ENCODE results near the gene GORASP1.
A peak's percentile ranks its signal among the peaks of the same experiment; 100 is the strongest.

GORASP1 gene

DNA sequence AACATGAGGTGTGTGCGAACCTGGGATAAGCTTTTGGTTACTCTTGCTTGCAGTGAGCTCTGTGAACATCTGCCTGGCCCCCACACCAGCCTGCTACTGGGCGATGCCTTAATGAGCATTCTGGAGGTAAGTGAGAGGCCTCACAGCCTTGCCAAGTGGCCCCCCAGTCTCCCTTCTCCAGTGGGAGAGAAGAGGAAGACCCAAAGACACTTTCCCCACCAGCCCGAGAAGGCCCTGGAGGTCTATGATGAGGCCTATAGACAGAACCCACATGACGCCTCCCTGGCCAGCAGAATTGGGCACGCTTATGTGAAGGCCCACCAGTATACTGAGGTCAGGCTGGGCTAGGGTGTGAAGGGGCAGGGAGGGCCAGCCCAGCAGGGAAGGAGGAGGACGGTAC, 22.6 kb upstream of the GORASP1 start:
- DNase-seq = no peak
- in situ Hi-C loops (cut with HindIII; ENCODE audit: low pct_ligation_motif_present, low pct_unique_long_range_greater_than_20kb, low sequenced_read_pairs) = no loop called here

DNA sequence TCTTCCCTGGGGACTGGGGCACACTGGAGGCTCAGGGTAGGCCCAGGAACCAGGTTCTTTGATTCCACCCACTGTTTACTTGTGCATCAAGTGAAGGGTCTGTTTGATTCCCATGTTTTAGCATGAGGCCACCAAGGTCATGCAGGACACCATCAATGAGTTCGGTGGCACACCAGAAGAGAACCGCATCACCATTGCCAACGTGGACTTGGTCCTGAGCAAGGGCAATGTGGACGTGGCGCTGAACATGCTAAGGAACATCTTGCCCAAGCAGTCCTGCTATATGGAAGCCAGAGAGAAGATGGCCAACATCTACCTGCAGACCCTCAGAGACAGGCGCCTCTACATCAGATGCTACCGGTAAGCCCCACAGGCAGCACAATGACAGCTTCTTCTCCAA, 21.5 kb upstream of the GORASP1 start:
- no peak for DNase-seq
- in situ Hi-C loops (cut with HindIII; ENCODE audit: low pct_ligation_motif_present, low pct_unique_long_range_greater_than_20kb, low sequenced_read_pairs) = no loop called here

DNA sequence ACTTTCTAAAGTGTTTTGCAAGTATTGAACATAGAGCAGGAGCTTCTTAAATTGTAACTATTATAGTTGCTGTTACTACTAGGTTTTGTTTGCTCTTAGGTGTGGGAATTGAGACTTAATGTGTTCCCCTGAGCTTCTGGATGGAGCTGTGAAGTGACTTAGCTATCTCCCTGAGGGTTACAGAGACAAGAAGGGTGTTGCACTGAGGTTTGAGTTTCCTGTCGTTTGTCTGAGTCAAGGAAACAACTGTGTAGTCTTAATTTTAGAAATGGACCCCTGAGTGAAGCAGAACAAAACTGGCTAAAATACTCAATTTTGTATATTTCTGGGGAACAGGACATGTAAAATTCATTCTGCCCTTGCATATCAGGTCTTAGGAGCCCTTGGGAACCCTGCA, 20.5 kb upstream of the GORASP1 start:
- in situ Hi-C loops (cut with HindIII; ENCODE audit: low pct_ligation_motif_present, low pct_unique_long_range_greater_than_20kb, low sequenced_read_pairs) = no loop called here
- no peak for DNase-seq

DNA sequence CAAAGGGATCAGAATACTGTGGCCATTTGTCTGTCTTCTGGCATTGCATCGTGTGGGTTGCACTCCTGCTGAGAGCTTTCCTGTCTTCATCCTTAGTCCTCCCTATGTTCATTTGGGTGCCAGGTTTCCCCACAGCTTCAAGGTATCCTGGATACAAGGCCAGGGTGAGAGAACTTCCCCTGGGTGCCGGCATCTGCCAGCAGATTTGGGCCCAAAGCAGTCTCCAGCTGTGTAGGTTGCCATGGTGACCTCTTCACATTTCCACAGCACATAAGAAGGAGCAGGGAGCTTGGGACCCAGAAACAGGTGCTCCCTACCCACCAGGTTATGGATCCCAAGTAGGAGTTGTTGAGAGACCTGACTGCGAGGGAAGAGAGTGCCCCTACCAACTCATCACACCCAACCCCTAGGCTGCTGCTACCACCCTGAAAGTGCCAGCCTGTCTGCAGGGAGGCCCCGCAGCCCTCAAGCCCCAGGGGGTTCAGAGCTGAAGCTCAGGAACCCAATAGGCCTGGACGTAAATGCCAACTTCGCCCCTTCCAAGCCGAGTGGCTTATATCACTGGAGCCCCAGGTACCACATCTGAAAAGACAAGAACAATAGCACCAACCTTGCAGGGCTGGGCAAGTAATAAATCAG, 20.0 kb upstream of the GORASP1 start:
- in situ Hi-C loops (cut with HindIII; ENCODE audit: low pct_ligation_motif_present, low pct_unique_long_range_greater_than_20kb, low sequenced_read_pairs) = no loop called here
- DNase-seq = no peak

DNA sequence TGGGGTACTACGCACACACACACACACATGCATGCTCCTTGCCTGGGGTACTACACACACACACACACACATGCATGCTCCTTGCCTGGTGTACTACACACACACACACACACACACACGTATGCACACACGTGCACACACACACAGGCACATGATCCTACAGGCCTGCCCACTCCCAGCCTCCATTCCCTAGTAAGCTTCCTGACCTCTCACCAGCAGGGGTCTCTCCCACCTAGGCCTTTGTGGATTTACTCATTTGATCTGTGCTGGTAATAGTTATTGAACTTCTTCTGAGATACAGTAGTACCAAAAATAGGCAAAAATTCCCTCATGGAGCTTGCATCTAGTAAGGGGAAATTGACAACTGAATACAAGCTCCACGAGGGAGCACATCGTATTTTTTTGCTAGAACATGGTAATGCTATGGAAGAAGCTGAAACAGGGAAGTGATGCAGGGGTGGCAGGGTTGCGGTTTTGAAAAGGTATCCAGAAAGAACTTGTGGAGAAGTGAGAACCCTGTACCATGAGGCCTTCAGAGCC, 19.2 kb upstream of the GORASP1 start:
- in situ Hi-C loops (cut with HindIII; ENCODE audit: low pct_ligation_motif_present, low pct_unique_long_range_greater_than_20kb, low sequenced_read_pairs) = no loop called here
- peak; percentile 60 for DNase-seq

DNA sequence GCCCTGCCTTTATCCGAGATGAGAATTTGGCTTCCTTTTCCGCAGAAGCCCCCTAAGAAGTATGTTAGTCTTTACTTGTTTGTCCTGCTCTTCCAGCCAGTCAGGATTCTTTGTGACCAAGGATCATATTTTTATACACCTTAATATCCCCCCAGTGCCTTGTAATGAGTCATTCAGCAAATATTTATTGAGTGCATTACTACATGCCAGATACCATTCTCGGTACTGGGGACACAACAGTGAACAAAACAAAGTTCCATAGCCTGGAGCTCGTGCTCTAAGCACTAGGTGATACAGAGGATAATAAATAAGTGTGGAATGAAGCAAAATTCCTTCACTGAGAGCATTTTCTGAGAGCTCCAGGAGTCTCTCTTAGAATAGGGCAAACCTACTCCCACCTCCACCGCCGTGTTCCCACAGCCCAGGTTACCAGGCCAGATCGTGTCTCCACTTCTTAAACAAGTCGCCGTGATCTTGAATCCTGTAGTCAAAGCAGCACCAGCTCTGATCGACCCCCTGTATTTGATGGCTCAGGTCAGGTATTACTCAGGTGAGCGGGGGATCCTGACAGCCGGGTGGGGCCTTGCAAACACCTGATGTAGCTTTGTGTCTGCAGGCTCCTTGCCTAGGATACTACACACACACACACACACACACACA, 18.5 kb upstream of the GORASP1 start:
- in situ Hi-C loops (cut with HindIII; ENCODE audit: low pct_ligation_motif_present, low pct_unique_long_range_greater_than_20kb, low sequenced_read_pairs) = no loop called here
- DNase-seq = peak; percentile 44

DNA sequence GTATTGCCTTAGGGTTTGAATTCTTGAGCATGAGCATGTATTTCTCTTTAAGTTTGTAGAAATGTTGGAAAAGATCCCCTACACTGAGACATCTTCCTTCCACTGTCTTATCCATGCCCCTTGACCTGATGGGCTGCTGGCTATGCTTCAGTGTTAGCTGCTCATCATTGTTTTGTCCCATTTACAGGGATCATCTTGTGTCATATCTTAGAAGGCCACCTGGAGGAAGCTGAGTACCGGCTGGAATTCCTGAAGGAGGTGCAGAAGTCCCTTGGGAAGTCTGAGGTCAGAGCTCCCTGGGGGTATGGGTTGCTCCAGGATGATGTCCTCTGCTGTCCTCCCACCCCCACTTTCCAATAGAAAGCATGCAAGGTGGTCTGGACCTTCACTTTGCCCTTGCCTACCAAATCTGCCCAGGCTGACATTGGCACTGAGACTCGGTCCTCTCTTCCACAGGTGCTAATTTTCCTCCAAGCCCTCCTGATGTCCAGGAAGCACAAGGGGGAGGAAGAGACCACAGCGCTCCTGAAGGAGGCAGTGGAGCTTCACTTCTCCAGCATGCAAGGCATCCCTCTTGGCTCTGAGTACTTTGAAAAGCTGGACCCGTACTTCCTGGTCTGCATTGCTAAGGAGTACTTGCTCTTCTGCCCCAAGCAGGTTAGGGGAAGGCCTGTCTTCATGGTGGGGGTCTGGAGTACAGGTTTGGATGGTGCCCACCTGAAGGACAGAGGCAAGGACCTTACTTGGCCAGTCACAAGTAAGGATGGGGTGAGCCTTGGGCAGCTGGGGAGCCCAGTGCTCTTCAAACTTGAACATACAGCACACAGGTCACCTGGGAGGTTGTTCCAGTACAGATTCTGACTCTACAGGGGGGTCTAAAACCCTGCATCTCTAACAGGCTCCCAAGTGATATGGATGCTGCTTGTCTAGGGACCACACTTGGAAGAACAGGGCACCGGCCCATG, 17.7 kb upstream of the GORASP1 start:
- peak; percentile 34 for DNase-seq
- in situ Hi-C loops (cut with HindIII; ENCODE audit: low pct_ligation_motif_present, low pct_unique_long_range_greater_than_20kb, low sequenced_read_pairs) = no loop called here

DNA sequence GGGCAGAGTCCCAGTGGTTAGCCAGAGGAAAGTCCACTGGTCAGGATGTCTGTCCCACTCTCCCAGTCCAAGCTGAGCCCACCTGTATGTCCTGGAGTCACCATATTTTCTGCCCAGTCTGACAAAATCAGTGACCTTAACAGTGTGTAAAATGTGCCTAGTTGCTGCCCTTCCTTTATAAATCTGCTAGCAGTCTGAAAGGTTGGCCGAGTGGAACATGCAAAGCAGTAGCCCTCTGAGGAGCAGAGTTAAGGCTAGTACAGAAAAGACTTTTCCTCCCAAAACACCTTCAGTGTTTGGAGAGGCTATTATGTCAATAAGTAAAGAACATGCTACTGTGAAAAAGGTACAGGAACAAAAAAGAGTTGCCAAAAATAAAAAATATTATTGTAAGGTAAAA, 15.4 kb upstream of the GORASP1 start:
- in situ Hi-C loops (cut with HindIII; ENCODE audit: low pct_ligation_motif_present, low pct_unique_long_range_greater_than_20kb, low sequenced_read_pairs) = no loop called here
- DNase-seq = no peak

DNA sequence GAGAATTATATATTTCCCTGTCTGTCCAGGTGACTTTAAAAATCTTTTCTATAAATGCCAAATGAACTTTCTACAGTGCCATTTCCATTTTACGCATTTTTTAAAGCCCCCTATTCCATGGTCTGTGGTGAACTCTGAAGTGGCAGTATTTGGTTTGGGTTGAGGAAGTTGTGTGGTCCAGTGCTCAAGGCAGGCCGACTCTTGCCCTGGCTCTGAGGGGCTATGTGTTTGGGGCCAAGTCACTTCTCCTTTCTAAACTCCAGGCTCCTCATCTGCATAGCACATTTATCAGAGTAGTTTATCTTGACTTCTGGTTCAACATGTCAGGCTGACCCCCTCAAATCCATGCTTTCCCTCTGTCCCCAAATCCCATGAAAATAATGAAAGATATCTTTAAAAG, 14.2 kb upstream of the GORASP1 start:
- no peak for DNase-seq
- in situ Hi-C loops (cut with HindIII; ENCODE audit: low pct_ligation_motif_present, low pct_unique_long_range_greater_than_20kb, low sequenced_read_pairs) = no loop called here

DNA sequence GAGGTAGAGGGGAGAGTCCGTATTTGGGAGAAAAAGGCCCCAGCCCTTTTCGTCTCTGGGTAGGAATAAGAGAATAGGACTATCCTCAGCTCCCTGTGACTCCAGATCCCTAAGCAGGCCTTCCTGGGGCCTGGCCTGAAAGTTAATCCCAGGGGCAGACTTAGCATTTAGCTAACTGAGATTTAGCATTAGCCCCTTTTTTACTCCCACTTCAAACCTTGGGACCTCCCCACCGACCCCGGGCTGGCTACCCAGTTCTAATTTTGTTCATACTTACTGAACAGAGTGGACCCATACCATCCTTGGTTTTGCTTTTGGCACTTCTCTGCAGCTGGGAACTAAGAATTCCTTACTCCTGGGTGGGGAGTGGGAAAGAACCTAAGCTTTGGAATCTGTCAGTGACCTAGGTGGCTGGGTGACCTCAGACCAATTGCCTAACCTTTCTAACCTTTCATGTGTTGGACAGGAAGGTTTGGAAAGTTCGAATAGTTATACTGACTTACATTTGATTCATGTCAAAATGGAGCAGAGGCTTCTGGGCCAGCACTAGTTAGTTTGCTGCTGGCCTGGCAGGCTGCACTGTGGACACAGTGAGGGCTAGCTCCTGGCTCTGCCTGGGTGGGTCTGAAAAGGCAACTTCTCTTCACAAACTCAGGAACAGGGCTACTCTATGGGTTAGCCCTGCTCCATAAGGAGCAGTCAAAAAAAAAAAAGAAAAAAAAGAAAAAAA, 11.7 kb upstream of the GORASP1 start:
- no peak for DNase-seq
- in situ Hi-C loops (cut with HindIII; ENCODE audit: low pct_ligation_motif_present, low pct_unique_long_range_greater_than_20kb, low sequenced_read_pairs) = no loop called here

DNA sequence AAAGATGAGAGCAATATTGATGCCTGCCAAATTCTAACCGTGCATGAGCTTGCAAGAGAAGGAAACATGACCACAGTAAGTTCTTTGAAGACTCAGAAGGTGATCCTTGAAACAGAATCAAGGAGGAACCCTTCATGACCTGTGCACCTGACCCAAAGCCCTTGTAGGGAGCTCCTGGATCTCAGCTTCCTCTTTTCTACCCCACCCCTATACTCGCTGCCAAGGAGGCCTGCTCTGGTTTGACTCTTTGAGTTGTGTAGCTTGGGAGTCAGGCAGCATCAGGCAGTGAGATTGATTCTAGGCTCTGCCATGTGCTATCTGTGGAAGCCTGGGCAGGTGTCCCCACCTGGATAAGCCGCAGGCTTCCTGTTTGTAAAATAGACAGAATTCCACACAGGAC, 10.7 kb upstream of the GORASP1 start:
- no peak for DNase-seq
- in situ Hi-C loops (cut with HindIII; ENCODE audit: low pct_ligation_motif_present, low pct_unique_long_range_greater_than_20kb, low sequenced_read_pairs) = no loop called here

DNA sequence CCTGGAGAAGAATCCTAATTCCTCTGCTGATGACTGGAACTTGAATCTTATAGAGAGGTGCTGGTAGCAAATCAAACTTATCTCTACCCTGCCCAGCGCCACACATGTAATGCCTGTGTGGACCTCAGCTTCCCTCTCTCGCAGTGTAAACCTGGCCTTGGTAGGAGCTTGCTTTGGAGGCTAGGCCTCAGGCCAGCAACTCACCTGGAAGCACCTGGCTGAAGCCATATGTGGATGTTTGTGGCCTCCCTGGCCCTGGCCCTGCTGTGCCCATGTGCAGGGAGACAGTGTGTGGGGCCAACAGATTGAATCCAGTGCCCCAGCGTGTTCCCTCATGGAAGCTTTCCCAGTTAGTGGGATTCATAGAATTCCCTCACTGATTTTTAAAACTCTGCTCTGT, 8.4 kb upstream of the GORASP1 start:
- no peak for DNase-seq
- in situ Hi-C loops (cut with HindIII; ENCODE audit: low pct_ligation_motif_present, low pct_unique_long_range_greater_than_20kb, low sequenced_read_pairs) = no loop called here

DNA sequence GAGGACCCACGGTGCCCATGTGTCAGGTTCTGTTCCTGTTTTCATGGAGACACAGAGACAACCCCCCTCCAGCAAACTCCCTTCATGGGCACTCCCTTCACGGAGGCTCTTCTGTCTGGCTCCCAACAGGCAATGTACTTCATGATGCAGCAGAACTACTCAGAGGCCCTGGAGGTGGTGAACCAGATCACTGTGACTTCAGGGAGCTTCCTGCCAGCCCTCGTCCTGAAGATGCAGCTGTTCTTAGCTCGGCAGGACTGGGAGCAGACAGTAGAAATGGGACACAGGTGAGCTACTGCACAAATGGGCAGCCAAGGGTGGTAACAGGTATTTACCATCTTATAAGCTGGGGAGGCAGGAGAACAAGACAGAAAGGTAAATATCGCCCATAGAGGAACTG, 7.0 kb upstream of the GORASP1 start:
- DNase-seq = no peak
- in situ Hi-C loops (cut with HindIII; ENCODE audit: low pct_ligation_motif_present, low pct_unique_long_range_greater_than_20kb, low sequenced_read_pairs) = no loop called here

DNA sequence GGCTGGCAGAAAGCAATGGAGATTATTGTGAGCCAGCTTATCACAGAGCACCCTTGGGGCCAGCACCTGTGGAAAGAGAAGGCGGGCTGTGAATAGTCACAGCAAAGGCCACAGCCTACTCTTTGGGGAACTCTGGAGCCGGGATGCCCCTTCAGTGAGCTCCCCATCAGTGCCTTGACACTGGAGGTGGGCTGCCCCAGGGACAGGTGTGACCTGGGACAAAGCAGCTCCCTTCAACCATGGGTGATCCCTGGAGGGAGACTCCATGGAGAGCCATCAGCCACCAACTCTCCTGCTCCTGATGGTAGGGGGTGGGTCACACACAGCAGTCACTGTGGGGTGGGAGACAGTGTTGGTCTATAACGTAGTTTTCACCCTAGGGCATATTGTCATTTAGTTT, 5.9 kb upstream of the GORASP1 start:
- DNase-seq = no peak
- in situ Hi-C loops (cut with HindIII; ENCODE audit: low pct_ligation_motif_present, low pct_unique_long_range_greater_than_20kb, low sequenced_read_pairs) = no loop called here

DNA sequence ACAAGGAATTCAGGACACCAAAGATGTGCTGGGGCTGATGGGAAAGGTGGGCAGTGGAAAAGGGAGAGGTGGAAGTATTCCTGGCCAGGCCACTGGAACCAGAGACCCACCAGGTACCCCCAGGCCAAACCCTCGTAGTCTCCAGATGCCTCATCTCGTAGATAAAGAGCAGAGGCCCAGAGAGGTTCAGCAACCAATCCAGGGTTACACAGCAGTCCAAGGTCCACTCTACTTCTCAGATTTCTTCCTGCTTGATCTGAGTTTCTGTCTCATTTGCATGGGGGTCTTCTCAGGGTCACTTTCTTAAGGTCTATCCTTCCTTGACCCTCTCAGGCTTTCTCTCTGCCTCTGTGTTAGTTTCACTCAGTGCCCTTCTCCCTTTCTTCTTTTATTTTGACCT, 5.1 kb upstream of the GORASP1 start:
- in situ Hi-C loops (cut with HindIII; ENCODE audit: low pct_ligation_motif_present, low pct_unique_long_range_greater_than_20kb, low sequenced_read_pairs) = no loop called here

DNA sequence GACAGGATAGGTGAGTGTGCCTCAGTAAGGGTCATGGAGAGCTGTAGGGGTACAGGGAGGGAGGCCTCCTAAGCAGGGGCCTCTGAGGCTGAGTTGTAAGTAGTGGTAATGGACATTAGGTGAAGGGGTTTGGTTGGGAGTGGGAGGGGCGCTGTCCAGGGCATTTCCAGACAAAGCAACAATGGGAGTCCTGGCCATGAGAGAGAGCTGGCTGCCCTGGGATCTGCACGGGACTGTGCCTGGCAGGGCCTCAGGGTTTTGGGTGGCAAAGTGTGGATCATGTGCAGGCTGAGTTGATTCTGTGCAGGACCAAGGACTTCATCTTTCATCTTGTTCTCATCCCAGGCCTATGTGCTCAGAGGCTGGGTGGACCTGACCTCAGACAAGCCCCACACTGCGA, 4.7 kb upstream of the GORASP1 start:
- DNase-seq = no peak
- in situ Hi-C loops (cut with HindIII; ENCODE audit: low pct_ligation_motif_present, low pct_unique_long_range_greater_than_20kb, low sequenced_read_pairs) = no loop called here

More for the DNA sequence above, 5.1 kb upstream of the GORASP1 start:
- no peak for DNase-seq

DNA sequence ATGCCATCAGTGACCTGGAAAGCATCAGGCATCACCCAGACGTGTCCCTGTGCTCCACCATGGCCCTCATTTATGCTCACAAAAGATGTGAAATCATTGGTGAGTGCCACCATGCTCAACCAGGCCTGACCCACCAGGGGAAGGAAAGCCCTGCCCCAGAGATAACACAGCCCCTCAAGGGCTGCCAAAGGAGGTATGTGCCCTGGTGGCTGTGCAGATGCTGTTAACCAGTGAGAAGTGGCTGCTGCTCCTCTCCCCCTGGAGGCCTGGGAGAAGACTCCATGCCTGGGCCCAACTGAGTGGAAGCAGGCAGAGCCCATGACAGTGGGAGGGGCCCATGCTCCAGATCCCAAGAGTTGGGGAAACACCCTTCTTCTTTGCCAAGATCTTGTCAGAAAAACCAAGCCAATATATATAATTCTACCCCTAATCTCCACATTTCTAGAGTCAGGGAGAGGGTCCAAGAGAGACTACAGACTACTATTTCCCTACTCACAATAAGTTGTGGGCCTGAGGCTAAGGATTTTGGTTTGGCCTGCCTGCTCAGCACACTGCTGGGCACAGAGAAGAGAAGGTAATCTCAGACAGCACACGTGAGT, 2.7 kb upstream of the GORASP1 start:
- in situ Hi-C loops (cut with HindIII; ENCODE audit: low pct_ligation_motif_present, low pct_unique_long_range_greater_than_20kb, low sequenced_read_pairs) = no loop called here
- DNase-seq = no peak

DNA sequence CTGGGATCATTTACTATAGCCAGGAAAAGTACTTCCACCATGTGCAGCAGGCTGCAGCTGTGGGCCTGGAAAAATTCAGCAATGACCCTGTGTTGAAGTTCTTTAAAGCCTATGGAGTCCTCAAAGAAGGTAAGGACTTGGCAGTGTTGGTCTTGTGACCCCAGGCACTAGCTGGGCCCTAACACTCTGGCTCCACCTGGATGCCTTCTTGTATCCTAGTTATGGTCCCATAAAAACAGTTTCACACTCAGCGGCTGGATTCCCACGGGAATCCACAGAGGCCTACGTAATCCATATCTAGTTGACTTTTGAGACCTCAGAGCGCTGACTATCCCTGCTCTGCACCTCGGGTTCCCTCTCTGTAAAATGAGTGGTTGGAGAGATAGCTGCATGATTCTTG, 1.7 kb upstream of the GORASP1 start:
- in situ Hi-C loops (cut with HindIII; ENCODE audit: low pct_ligation_motif_present, low pct_unique_long_range_greater_than_20kb, low sequenced_read_pairs) = no loop called here

More for the DNA sequence above, 1.7 kb upstream of the GORASP1 start:
- no peak for DNase-seq

Measured in ACHN (cell line).